LNCaP clone FGC (cell line): ENCODE results near the gene IP6K3.

Source experiments
- DNase-seq: peaks from one replicate; pipeline ENCODE4 v3.0.0-alpha.2; 2011; ENCODE audit warnings: low read depth
- H3K4me3 ChIP-seq: 2 replicates; pipeline ENCODE4 v1.5.1; 2011; ENCODE audit warnings: mild to moderate bottlenecking, low read depth, low read length, control low read depth
- CTCF ChIP-seq: IDR thresholded peaks from 2 replicates; pipeline ENCODE4 v1.5.1; 2012; ENCODE audit warnings: mild to moderate bottlenecking; ENCODE audit not compliant: control insufficient read depth, insufficient read depth; ENCODE audit errors: extremely low read depth

Gene IP6K3

GRCh38 chr6:33699739-33700138 is 47.0 kb downstream of the IP6K3 start:
- no peak for DNase-seq
- no peak overlapping the region for H3K4me3 ChIP-seq
- TF ChIP-seq CTCF: no peak

- no peak overlapping the region for H3K4me3 ChIP-seq
- no peak for DNase-seq
- no peak for TF ChIP-seq CTCF
Observed at GRCh38 chr6:33699131-33699530, 47.6 kb downstream of the IP6K3 start.

GRCh38 chr6:33698494-33698893 is 48.2 kb downstream of the IP6K3 start:
- H3K4me3 ChIP-seq: no peak overlapping the region
- TF ChIP-seq CTCF: no peak
- DNase-seq: no peak

GRCh38 chr6:33697845-33698244 is 48.9 kb downstream of the IP6K3 start:
- no peak for TF ChIP-seq CTCF
- DNase-seq: no peak
- H3K4me3 ChIP-seq: no peak overlapping the region

- TF ChIP-seq CTCF: no peak
- no peak overlapping the region for H3K4me3 ChIP-seq
- DNase-seq: peak; percentile 72
Observed at GRCh38 chr6:33696548-33697518, 49.9 kb downstream of the IP6K3 start.

GRCh38 chr6:33696076-33696475 is 50.6 kb downstream of the IP6K3 start:
- no peak for DNase-seq
- H3K4me3 ChIP-seq: no peak overlapping the region
- TF ChIP-seq CTCF: no peak
